Pancreas (tissue), 10 donors: ENCODE results near the gene CERT1. TPM values are rescaled to one million over a fixed set of nuclear protein-coding genes. Genes with fewer than 3 reads are reported as not detected.

ENCODE experiments used
- ATAC-seq, 4 donors: fragments of 200-7000 bp; cut with Tn5 transposase; one replicate each; pipeline versions ENCODE4 v1.8.0 to v1.9.1; 2020; ENCODE audit warnings: mild to moderate bottlenecking in 4 of 4, moderate library complexity in 4 of 4
- DNase-seq, 6 donors: peaks; one replicate each; pipeline ENCODE4 v3.0.0-alpha.2; 2020
- FAIRE-seq: peaks from 2 replicates; lab custom pipeline; 2012; peaks lifted over from hg19 to GRCh38; lab: Jason Lieb, UNC
- H3K27ac ChIP-seq, 4 donors: fragments of 200-600 bp; sonication (generic); 1 replicate in 3 of 4; 2 replicates in 1 of 4; pipeline versions ENCODE4 v1.5.0 to v1.8.0; 2020
- H3K27me3 ChIP-seq, 4 donors: fragments of 200-600 bp; one replicate each; pipeline ENCODE4 v1.8.0; 2021
- H3K36me3 ChIP-seq, 3 donors: fragments of 200-600 bp; sonication (generic) in 1 of 3; one replicate each; pipeline versions ENCODE4 v1.5.0 to v1.8.0; 2020 to 2021
- H3K4me1 ChIP-seq, 3 donors: fragments of 200-600 bp; one replicate each; pipeline ENCODE4 v1.8.0; 2021
- H3K4me3 ChIP-seq, 4 donors: fragments of 200-600 bp; sonication (generic) in 2 of 4; one replicate each; pipeline versions ENCODE4 v1.5.0 to v1.8.0; 2020 to 2021
- H3K9me3 ChIP-seq, 4 donors: fragments of 200-600 bp; one replicate each; pipeline ENCODE4 v1.8.0; 2021
- CTCF ChIP-seq, 4 donors: fragments of 200-600 bp; sonication (generic) in 3 of 4; IDR thresholded peaks; one replicate each; pipeline versions ENCODE4 v1.5.0 to v1.8.0; 2021; ENCODE audit warnings: antibody characterized with exemption in 4 of 4
- WGBS, 2 donors: extraction: QIAGEN DNeasy Blood & Tissue Kit; methylation state at CpG; one replicate each; pipeline ENCODE4 v1.1.7; 2013; 5-methylcytosine and 5-hydroxymethylcytosine counted together
- intact Hi-C, 3 donors: fragments of 100-400 bp; cut with DNase I; formaldehyde crosslinking; loops; one replicate each; pipeline versions ENCODE4 v1.11.1 to v1.14.2; 2022
- polyA plus RNA-seq, 2 donors: library from polyadenylated mRNA; stranded (reverse); fragments of 200-250 nt; gene quantifications; one replicate each; pipeline ENCODE4 v1.2.3, GENCODE V29; 2013
- total RNA-seq, 6 donors: library from RNA; stranded (reverse); fragmentation: NEBNext Ultra II Directional in 4 of 6; extraction: Animal tissue kit (Norgen Biotek cat#: 25700) in 4 of 6; gene quantifications; one replicate each; pipeline versions ENCODE4 v1.2.1 to v1.2.4, GENCODE V29; 2021 to 2023
- donor health status: healthy with polysubstance abuse.
- donor health status: DM: no; HTN: no; CAD: no; lungs with moderate emphysema.
- donor health status: DM: no; HTN: no; CAD: no.
- donor health status: control.
- donor health status: control.
- donor health status: Bipolar disorder and iron deficiency.
- donor health status: DM: yes; HTN: yes; CAD: no.
- donor health status: DM: no; HTN: no; CAD: no.
- donor health status: DM: no; HTN: no; CAD: no.
- donor health status: DM: yes; HTN: yes; CAD: no.

The CERT1 gene
- total and polyA plus RNA-seq, 8 donors, result 6.2 to 22.7 (median 11.1) TPM

- DNase-seq, result no peak
- intact Hi-C loops, result no loop called here
- peaks cover 0 to 7% (median 0%) of the 10 kb centered on the region in 3 donors for H3K4me1 ChIP-seq
- FAIRE-seq, result no peak
- H3K27me3 ChIP-seq, result no peaks in the 10 kb centered on the region
- peaks cover 0 to 9% (median 8%) of the 10 kb centered on the region in 3 donors for H3K36me3 ChIP-seq
- ATAC-seq, result no peak
- no peak overlapping the region for H3K27ac ChIP-seq
- H3K4me3 ChIP-seq, result no peak overlapping the region
- no peaks in the 10 kb centered on the region for H3K9me3 ChIP-seq
- 92 to 96% methylated on average over 4 of the region's 4 CpGs for WGBS, 2 donors
- TF ChIP-seq CTCF (IDR thresholded peaks at IDR 0.05), result no peak
Measured at GRCh38 chr5:75342836-75343235, 168.6 kb downstream of the CERT1 start.

GRCh38 chr5:75341934-75342333 lies 169.5 kb downstream of the CERT1 start:
- 57 to 60% methylated on average over 1 of the region's 1 CpG for WGBS, 2 donors
- ATAC-seq (no peak), DNase-seq (no peak), FAIRE-seq (no peak)
- no peak overlapping the region for H3K4me3 ChIP-seq
- no peaks in the 10 kb centered on the region for H3K9me3 ChIP-seq
- no peak overlapping the region for H3K27ac ChIP-seq
- H3K36me3 ChIP-seq, result peaks cover 0 to under 1% (median 0%) of the 10 kb centered on the region in 3 donors
- intact Hi-C loops, result no loop called here
- H3K4me1 ChIP-seq, result peaks cover 0 to 7% (median 0%) of the 10 kb centered on the region in 3 donors
- H3K27me3 ChIP-seq, result no peaks in the 10 kb centered on the region
- no peak for TF ChIP-seq CTCF (IDR thresholded peaks at IDR 0.05)

- no peak overlapping the region for H3K4me3 ChIP-seq
- no peak overlapping the region for H3K27ac ChIP-seq
- H3K9me3 ChIP-seq, result no peaks in the 10 kb centered on the region
- intact Hi-C loops, result no loop called here
- FAIRE-seq (no peak), DNase-seq (no peak), ATAC-seq (no peak)
- no peak for TF ChIP-seq CTCF (IDR thresholded peaks at IDR 0.05)
- no peaks in the 10 kb centered on the region for H3K27me3 ChIP-seq
- H3K4me1 ChIP-seq, result peaks cover 0 to 7% (median 0%) of the 10 kb centered on the region in 3 donors
- no peaks in the 10 kb centered on the region for H3K36me3 ChIP-seq
- 61 to 63% methylated on average over 3 of the region's 3 CpGs for WGBS, 2 donors
Measured at GRCh38 chr5:75340714-75341478, 170.5 kb downstream of the CERT1 start.

GRCh38 chr5:75338408-75338807 lies 173.0 kb downstream of the CERT1 start:
- no peak overlapping the region for H3K27ac ChIP-seq
- H3K36me3 ChIP-seq, result no peaks in the 10 kb centered on the region
- no peak for DNase-seq
- FAIRE-seq, result no peak
- peak overlapping the region in 1 of 4 donors; percentile 86 for H3K4me3 ChIP-seq
- no peaks in the 10 kb centered on the region for H3K9me3 ChIP-seq
- peaks cover 0 to 7% (median 0%) of the 10 kb centered on the region in 3 donors for H3K4me1 ChIP-seq
- 45 to 46% methylated on average over 2 of the region's 2 CpGs for WGBS, 2 donors
- H3K27me3 ChIP-seq, result no peaks in the 10 kb centered on the region
- TF ChIP-seq CTCF (IDR thresholded peaks at IDR 0.05), result no peak
- ATAC-seq, result no peak
- intact Hi-C loops, result no loop called here
